ENCODE data around the gene RAP1GAP.

Gene RAP1GAP

GRCh38 chr1:21589618-21590017 is 79.5 kb downstream of the RAP1GAP start:
- DNase-seq, result no peak

GRCh38 chr1:21587602-21587953 is 81.6 kb downstream of the RAP1GAP start:
- DNase-seq, result no peak

- DNase-seq, result no peak
Measured at GRCh38 chr1:21586846-21587601, 82.1 kb downstream of the RAP1GAP start.

- no peak for DNase-seq
Measured at GRCh38 chr1:21586222-21586621, 82.9 kb downstream of the RAP1GAP start.

GRCh38 chr1:21585037-21585436 is 84.1 kb downstream of the RAP1GAP start:
- DNase-seq, result no peak

- DNase-seq, result no peak
Measured at GRCh38 chr1:21584096-21584495, 85.1 kb downstream of the RAP1GAP start.

GRCh38 chr1:21579791-21580190 is 89.4 kb downstream of the RAP1GAP start:
- DNase-seq, result no peak

- no peak for DNase-seq
Measured at GRCh38 chr1:21577933-21578332, 91.2 kb downstream of the RAP1GAP start.

GRCh38 chr1:21577324-21577723 is 91.8 kb downstream of the RAP1GAP start:
- no peak for DNase-seq

- no peak for DNase-seq
Measured at GRCh38 chr1:21576798-21577187, 92.4 kb downstream of the RAP1GAP start.

GRCh38 chr1:21576031-21576797 is 92.9 kb downstream of the RAP1GAP start:
- no peak for DNase-seq

GRCh38 chr1:21575351-21575942 is 93.7 kb downstream of the RAP1GAP start:
- no peak for DNase-seq

GRCh38 chr1:21574466-21575151 is 94.5 kb downstream of the RAP1GAP start:
- DNase-seq, result no peak

- no peak for DNase-seq
Measured at GRCh38 chr1:21573971-21574465, 95.1 kb downstream of the RAP1GAP start.

GRCh38 chr1:21573475-21573874 is 95.7 kb downstream of the RAP1GAP start:
- no peak for DNase-seq

GRCh38 chr1:21572735-21573277 is 96.4 kb downstream of the RAP1GAP start:
- DNase-seq, result no peak

- DNase-seq, result no peak
Measured at GRCh38 chr1:21572221-21572620, 96.9 kb downstream of the RAP1GAP start.

- DNase-seq, result no peak
Measured at GRCh38 chr1:21570885-21571284, 98.3 kb downstream of the RAP1GAP start.

- DNase-seq, result no peak
Measured at GRCh38 chr1:21570528-21570875, 98.7 kb downstream of the RAP1GAP start.

- DNase-seq, result no peak
Measured at GRCh38 chr1:21569820-21570527, 99.2 kb downstream of the RAP1GAP start.

GRCh38 chr1:21568809-21569385 is 100.3 kb downstream of the RAP1GAP start:
- DNase-seq, result no peak

Measured in activated CD4-positive, alpha-beta T cell treated with anti-CD3 and anti-CD28 coated beads for 1 hour (primary cell).